Activated T-cell treated with anti-CD3 and anti-CD28 coated beads for 4 hours (primary cell): ENCODE measurements around the gene TENM4.

ENCODE experiments used
- DNase-seq: peaks from one replicate; pipeline ENCODE4 v3.0.0-alpha.2; 2020

The TENM4 gene

DNA sequence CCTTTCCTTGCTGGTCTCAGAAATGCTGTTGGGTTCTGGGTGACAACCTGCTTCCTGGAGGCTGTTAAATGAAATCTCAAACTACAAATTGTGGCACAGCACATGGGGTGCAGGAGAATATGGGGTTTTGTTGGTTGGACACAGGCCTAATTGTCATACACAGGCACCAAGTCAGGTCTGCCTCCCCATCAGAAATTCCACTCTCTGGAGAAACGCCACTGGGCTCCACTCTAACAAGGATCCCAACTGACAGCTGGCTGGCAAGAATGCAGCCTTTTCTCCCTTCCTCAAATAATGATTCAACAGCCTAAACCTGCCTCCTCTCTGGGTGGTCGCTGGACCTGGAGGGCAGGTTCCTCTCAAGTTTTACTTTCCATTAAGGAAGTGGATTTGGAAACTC is 688.3 kb downstream of the TENM4 start:
- no peak for DNase-seq

DNA sequence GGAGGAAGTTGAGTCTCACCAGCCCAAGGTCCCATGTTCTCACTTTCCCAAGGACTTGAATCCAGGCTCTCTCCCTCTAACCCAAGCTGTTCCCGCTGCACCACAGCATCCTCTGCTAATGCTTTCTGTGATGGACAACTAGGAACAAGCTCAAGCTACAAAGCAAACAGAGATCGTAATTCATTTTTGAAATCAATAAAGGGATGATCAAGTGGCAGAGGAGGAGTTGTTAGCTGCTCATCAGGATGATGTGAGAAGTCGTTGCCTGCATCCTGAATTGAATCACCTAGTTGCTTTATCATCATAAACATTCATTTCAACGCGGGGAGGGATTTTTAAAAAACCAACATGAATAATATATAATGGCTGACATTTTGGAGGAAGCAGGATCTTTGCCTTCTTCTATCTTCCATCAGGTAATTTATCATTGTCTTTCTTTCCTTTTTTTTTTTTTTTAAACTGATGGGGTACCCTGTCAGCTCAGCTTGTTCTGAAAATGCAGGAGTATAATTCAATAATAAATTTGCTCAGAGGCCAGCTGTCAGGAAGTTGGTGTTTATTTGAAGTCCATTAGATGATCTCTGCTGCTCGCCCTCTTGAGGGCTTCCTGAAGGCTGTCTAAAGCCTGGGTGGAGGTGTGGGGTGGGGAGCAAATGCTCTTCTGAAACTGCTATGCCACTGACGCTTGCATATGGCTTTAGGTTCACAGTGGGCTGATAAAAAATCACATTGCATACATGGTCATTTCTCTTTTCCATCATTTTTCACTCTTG is 691.7 kb downstream of the TENM4 start:
- DNase-seq: no peak

DNA sequence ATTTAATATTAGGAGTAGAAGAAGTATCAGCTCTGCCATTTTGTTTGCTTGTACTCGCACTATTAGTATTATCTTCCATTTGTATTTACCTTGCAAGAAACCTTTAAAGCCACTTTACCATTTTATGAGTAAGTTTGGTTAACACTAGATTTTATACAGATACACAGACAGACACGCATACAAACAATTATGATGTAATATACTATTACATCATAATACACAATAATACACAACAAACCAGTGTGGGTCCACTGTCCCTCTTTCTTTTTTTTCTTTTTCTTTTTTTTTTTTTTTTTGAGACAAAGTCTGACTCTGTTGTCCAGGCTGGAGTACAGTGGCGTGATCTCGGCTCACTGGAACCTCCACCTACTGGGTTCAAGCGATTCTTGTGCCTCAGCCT is 695.9 kb downstream of the TENM4 start:
- no peak for DNase-seq

DNA sequence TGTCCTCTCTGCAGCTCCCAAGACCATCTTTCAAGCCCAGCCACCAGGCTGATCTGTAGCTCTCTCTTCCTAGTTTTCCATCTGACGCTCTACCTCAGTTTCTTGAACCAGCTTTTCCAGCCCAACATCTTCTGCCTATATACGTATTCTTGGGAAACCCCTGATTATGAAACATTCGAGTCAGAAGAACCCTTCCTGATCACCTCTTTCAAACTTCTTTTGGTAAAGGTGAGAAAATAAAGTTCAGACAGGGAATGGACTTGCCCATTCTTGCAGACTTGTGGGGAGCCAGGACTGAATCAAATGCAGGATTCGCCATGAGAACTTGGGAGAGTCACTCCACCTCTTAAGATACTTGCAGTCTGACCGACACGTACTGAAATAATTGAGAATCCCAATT is 696.6 kb downstream of the TENM4 start:
- DNase-seq: no peak

DNA sequence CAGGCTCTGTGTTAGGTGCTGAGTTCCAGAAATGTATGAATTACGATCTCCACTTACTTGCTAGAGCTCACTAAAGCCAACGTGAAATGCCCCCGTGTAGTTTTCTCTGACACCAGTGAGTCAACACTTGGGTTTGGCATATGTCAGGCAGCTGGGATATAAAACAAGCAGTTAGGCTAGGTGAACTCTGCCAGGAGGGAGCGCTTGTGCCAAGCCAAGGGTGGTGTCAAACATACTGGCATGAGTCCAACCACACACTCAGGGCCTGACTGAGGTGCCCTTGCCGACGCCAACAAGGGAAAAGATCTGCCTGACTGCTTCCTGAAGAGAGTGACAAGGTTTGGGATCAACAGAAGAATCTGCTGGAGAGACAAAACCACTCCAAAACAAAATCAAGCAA is 698.4 kb downstream of the TENM4 start:
- DNase-seq: no peak

DNA sequence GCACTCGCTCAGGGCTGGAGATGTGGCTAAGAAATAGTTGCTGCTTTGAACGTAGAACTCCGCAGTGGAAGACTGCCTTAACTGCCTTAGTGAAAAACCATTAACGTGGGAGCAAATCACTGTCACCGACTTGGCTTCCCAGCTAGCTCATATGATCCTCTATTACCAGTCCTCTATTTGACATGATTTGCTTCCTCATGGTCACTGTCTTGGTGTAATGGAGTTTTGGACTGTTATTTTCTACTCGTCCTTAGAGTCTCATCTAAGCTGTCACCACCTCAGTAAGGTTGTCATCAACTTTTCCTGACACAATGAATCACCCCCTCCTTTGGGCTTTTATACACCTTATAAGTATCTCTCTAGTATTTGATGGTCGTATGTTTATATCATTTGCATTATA is 699.1 kb downstream of the TENM4 start:
- DNase-seq: no peak

DNA sequence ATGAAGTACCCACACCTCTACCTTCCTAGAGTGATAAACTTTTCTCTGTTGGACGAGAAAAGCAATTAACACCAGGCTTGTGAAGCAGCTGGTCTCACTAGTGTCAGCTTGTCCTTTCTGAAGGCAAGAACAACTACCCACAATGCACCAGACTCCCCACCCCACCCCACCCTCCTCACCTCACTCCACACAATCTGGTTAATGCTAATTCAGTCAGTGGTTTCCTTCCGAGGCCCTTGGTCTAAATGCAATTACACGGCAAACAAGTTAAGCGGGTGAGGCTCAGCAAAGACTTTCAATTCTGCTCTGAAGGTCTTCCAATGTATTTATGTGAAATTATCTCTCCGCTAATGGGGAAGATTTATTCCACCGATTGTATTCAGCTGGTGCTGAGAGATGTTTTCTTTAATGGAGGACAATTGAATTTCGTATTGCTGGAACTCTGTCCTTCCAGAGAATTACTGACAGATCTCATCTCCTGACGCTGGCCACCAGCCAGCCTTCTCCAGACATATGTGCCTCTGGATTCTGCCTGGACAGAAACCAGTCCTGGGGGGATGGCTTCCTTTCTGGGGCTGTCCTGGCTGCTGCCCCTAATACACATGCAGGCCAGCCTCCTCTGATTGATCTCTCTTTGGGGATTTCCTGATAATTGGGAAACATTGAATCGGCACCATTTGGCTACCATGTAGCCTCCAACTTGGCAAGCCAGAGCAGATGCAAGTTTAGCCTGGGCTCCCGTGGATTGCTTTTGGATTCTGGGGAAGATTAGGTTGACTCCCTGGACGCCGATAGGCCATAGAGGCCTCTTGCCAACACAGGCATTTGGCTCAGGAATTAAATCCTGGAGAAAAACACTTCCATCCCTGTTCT is 700.4 kb downstream of the TENM4 start:
- DNase-seq: no peak

DNA sequence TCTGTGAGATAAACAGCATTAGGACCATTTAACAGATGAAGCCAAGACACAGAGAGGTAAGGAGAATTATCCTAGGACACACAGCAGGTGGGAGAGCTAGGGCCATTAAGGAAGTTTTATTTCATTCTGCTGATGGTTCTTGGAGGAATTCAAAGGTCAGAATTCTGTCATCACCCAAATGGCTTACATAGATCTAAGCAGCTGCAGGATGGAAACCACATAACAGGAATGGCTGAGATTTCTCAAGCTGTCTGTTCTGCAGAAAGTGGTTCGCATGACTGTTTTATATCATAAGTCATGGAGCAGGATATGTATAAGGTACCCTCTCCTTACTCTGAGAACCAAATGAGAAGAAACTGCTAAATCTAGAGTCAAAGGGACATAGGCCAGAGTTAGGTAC is 702.9 kb downstream of the TENM4 start:
- DNase-seq: no peak

DNA sequence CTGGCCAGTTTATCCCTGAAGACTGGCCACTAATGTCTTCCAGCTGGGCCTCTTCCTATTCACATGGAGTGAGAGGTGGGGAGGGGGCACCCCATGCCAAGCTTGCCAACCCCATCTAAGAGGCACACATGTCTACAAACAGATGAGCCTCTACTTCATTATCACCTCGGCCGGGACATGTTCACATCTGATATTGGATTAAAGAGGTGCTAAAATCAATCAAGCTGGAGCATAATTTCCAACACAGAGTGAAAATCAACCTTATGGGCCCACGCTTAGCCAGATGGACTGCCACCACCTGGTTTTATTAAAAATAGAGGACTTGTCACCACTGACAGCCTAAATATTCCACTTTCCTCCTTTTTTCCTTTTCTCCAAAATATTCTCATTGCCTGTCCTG is 703.5 kb downstream of the TENM4 start:
- DNase-seq: no peak

DNA sequence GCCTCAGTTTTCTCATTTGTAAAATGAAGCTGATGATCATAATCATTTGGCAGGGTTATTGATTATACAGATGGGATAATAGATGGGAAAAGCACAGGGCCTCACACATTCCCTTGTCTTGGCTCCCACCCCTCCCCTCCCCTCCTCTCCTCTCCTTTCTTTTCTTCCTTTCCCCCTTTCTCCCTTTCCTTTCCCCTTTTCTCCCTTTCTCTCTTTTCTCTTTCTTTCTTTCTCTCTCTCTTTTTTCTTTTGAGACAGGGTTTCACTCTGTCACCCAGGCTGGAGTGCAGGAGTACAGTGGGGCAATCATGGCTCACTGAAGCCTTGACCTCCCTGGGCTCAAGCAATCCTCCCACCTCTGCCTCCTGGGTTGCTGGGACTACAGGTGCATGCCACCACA is 705.1 kb downstream of the TENM4 start:
- no peak for DNase-seq

DNA sequence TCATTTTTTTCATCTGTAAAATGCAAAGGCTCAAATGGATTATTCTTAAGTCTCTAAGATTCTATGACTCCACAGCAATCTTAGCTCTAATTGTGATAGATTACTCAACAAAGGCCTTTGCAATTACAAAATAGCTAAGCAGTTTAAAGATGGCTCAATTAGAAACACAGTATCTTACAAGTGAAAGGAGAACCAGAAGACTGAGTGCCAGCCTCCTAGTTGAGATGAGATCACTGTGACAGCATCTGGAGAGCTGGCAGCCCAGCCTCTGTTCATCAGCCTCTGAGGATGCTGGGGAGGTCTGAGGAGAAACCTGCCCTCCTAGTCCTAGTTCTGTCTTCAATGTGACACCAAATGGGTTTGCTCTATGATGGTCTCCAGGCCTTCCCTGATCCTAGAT is 707.8 kb downstream of the TENM4 start:
- DNase-seq: no peak

DNA sequence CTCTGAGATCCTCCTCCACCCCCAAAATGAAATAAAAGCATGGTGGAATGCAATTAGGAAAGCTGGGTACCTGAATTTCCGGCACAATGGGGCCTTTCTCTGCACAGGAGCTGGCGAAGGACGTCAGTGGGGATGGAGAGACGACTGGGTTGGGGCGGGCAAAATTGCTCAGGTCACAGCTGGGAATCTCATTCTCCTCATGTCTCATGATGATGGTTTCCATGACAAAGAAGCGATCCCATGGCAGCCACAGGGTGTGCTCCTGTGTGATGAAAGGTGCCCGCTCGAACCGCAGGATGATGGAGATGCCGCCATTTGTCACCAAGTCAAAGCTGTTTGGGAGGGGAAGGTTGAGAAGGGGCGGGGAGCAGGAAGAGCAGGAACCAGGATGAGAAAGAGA is 708.6 kb downstream of the TENM4 start:
- DNase-seq: no peak

DNA sequence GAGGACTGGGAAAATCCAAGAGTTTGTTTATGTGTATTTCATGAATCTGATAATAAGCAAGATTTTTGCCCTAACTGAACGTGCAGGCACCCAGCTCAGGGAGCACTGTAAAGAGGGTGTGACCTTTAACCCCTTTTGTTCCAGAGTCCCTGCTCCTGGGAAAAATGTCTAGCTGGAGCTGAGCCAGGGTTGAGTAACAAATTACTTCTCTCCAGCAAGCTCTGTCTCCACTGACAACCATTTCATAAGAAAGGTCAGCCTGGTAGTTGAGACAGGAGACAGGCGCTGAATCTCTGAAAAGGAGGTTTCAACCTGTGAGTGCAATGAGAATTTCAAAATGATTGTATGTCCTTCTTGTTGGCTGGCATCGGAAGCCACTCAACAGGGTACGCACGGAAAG is 709.8 kb downstream of the TENM4 start:
- no peak for DNase-seq

DNA sequence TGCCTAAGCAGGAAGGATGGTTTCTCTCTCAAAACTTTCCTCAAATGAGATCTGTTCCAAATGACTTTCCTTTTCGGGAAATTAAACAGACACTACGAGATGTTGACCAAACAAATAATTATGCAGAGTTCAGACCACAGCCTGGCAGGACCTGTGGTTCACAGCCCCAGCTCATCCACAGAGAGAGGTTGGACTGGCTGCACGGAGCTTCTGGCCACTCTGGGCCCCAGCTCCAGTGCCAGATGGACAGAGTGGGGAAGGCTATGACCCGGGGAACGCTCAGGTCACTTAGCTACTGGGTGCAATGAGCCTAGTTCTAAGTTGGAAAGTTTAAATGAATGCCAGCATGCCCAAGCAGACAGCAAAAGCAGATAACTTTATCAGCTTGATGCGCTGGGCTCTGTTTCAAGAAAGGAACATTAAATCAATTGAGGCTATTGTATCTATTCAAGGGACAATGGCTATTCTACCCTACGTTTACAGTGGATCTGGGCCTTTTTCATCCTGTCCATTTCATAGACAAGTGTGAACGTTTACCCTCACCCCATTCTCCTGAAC is 710.5 kb downstream of the TENM4 start:
- no peak for DNase-seq

DNA sequence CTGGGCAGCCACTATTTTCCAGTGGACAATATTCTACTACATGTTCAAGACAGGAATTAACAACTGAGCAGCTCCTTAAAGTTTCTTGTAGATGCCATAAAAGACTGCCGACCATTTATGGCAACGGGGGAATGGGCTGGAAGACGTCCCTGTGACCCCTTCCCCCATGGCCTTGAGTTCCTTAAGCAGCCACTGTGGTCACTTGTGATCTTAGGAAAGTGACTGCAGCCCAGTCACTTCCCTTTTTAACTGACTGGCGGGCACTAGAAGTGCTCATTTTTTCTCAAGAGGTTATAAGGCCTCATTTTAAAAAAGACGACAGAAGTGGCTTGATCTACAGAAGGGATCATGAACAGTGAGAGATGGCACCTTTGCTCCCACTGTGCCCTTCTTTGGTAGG is 713.0 kb downstream of the TENM4 start:
- DNase-seq: no peak

DNA sequence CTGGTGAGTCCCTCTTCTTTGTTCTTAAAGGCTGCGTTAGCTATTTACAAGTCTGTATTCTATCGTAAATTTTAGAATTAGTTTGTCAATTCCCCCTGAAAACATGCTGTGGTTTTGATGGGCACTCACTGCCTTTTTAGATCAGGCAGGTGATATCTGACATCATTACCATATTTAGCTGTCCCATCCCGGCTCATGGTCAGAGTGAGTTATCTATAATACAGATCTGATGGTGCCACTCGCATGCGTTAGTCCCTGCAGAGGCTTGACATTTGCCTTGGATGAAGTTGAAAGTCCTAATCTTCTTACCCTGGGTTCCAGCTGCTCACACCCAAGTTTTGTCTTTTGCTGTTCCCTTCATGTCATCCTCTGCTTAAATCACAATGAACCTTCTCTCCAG is 715.6 kb downstream of the TENM4 start:
- DNase-seq: no peak

DNA sequence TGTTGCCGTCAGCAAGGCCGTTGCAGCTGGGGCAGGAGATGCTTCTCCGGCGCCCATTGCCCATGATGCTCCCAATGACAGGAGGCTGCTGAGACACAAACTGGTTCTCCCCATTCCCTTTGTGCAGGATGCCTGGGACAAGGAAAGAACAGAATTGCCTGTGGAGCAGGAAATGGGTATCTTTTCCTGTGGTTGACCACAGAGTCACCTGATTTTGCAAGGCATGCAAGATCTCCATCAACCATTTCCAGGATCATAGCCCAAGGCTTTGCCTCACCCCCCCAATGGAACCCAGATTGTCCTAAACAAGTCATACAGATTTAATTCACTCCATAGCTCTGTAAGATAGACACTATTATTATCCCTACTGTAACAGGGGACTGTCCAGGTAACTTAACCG is 718.0 kb downstream of the TENM4 start:
- DNase-seq: no peak

DNA sequence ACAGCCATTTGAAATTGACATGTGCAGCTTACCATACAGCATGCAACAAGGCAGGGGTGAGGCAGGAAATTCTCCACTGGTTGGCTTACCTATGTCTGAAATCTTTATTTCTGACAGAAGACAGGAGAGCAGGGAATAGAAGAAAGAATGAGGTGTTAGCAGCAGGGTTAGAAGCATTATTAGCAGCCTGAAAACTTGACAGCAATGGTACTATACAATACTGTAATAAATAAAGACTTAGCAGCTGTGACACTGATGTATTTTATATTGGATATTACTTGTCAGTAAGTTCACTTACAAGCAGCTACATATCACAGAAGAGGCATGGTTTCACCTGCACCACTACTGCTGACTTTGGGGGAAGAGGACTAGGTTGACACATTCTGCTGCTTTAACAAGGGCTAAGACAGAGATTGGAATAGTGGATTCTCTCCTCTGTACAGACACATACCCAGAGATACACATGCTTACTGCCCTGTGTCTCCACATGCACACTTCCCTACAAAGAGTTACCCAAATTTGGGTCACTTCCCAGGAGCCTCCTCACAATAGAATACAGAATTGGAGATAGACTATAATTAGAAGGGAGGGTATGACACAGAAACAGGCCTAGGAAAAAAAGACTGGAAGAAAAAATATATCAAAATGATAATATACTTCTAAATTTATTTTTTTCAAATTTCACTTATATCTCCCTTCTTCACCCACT is 720.4 kb downstream of the TENM4 start:
- no peak for DNase-seq

DNA sequence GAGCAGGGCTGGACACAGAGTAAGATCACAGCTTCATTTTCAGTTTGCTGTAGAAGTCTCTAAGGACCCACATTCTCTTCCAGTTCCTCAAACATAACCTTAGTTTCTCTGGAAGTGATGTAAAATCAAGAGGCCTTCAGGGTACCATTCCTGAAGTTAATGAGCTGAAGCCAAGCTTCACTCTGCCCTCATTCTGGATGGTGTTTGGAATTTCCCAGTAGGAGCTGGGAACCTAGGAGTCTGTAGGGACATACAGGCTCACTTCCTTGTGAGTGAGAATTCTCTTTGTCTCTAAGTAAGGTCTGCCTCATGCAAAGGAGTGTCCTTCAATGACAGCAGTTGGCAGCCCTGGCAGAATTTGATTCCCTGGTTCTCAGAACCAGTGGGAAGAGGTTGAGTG is 723.8 kb downstream of the TENM4 start:
- DNase-seq: no peak

DNA sequence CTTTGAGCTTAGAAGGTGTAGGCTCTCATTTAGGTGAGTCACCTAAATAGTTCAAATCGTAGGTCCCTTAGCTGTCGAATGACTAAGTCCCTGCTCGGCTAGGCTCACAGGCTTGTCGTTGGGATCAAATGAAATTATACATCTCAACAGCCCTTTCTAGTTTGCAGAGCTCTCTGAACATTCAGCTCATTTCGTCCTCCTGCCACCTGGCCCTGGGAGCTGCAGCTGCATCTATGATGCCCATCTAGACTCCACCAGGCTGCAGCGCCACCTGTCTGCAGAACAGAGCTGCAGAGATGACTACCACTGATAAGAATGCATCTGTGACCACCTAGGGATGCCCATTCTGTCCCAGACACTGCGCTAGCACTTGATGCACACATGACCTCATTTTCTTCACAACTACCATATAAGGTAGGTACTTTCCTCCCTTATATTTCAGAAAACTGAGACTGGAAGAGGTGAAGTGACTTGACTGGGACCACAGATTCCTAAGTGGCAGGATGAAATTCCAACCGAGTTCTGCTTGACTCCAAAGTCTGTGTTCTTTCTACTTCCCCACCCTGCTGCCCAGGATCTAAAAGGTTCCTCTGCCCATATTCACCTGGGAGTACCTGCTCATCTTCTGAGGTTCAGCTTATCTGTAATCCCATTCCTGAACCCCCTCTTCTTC is 725.1 kb downstream of the TENM4 start:
- no peak for DNase-seq

DNA sequence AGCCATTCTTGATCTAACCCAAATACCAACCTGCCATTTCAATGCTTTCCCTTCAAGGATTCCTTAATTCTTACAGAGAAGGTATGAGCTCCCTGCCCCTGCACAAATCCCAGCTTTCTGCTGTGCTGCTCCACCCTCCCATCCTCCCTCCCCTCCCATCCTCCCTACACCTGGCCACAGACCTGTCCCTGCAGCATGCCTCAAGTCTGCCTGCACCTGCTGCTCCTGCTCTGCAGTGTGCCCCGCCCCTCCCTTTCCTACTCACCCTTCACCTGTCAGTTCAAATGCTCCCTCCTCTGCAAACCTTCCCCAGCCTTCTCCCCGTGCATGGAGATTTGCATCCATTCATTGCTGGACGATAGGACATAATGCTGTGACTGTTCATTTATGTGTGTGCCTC is 726.3 kb downstream of the TENM4 start:
- DNase-seq: no peak

DNA sequence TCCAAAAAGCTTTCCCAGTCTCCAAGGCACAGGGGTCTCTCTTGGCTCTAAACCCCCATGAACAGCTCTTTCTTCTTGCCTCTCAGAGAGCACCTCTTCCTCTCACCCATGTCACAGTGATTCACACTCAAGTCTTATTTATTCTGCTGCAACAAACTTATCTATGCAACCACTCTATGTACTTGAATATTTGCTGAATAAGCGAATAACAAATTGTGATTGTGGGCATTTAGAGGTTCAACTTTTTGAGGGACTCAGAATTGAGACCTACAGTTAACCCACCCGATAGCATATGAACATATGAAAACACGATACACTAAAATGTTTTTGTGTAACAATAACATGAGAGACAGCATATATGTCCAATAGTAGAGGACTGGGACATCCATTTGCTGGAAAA is 729.1 kb downstream of the TENM4 start:
- no peak for DNase-seq

DNA sequence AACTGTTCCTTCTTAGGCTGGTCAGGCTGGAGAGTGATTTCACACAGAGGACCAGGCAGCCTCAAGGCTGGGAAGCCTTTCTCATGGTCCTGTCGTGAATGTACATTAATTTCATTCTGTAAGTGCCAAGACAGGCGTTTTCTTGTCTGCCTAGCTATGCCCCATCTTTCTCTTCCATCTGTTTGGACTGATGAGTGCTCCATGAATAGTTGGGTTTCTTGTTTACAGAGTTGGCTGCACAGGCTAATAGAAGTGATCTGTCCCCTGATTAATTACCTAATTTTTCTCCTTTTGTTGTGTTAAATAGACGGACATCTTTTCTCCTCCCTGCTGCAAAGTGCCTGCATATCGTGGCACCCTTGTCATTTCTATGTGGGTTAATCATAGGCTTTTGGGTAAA is 730.4 kb downstream of the TENM4 start:
- DNase-seq: no peak
